Panc1 (cell line): ENCODE measurements around the gene CALML4. TPM values are rescaled to one million over a fixed set of nuclear protein-coding genes. Genes with fewer than 3 reads are reported as not detected.

Experiments
- ATAC-seq: fragments of 200-7000 bp; cut with Tn5 transposase; 2 replicates; pipeline ENCODE4 v1.9.1; 2020; ENCODE audit warnings: mild to moderate bottlenecking, moderate library complexity
- BruUV-seq: library from RNA; stranded (reverse); fragments of 400-500 nt; replicated peaks from 2 replicates; lab custom pipeline; 2021; lab: Mats Ljungman, UMichigan
- CTCF ChIA-PET: fragments of 300-600 bp; sonication (Branson Sonifier 250); formaldehyde crosslinking; loops from one replicate; lab custom pipeline; 2022; ENCODE audit warnings: antibody characterized with exemption; lab: Charles Lee
- POLR2A ChIA-PET: fragments of 300-600 bp; sonication (Branson Sonifier 250); formaldehyde crosslinking; loops from one replicate; lab custom pipeline; 2022; ENCODE audit warnings: antibody characterized with exemption; lab: Charles Lee
- DNase-seq: peaks from one replicate; pipeline ENCODE4 v3.0.0-alpha.2; 2010; ENCODE audit warnings: low read depth, low spot score
- H3K27ac ChIP-seq: 2 replicates; pipeline ENCODE4 v1.5.1; 2011; ENCODE audit warnings: mild to moderate bottlenecking, low read length, inconsistent platforms
- H3K27me3 ChIP-seq: fragments of 200-500 bp; sonication (Bioruptor generic); 2 replicates; pipeline ENCODE4 v1.6.0; 2014; ENCODE audit warnings: low read length, inconsistent platforms; ENCODE audit not compliant: control insufficient read depth, insufficient read depth
- H3K36me3 ChIP-seq: fragments of 200-500 bp; sonication (Bioruptor generic); 2 replicates; pipeline ENCODE4 v1.5.1; 2014; ENCODE audit warnings: inconsistent platforms, mild to moderate bottlenecking, low read length, moderate library complexity; ENCODE audit not compliant: control insufficient read depth, insufficient read depth
- H3K4me1 ChIP-seq: 2 replicates; pipeline ENCODE4 v1.5.1; 2011; ENCODE audit warnings: inconsistent platforms, mild to moderate bottlenecking, low read length, moderate library complexity; ENCODE audit not compliant: control insufficient read depth, insufficient read depth
- H3K4me3 ChIP-seq, 2 experiments: 2 replicates each; pipeline ENCODE4 v1.5.1; 2011 to 2012; ENCODE audit warnings: low read depth in 2 of 2, low read length in 2 of 2, mild to moderate bottlenecking in 2 of 2, inconsistent platforms in 1 of 2, moderate library complexity in 1 of 2
- H3K9me3 ChIP-seq: fragments of 200-500 bp; sonication (Bioruptor generic); 2 replicates; pipeline ENCODE4 v1.5.1; 2014; ENCODE audit warnings: low read depth, mild to moderate bottlenecking, inconsistent platforms, low read length, moderate library complexity; ENCODE audit not compliant: control insufficient read depth, insufficient read depth
- POLR2AphosphoS5 ChIP-seq: IDR thresholded peaks from 2 replicates; pipeline ENCODE4 v1.6.1; 2012; ENCODE audit warnings: mild to moderate bottlenecking, low read depth, low read length, moderate library complexity
- SIN3A ChIP-seq: IDR thresholded peaks from 2 replicates; pipeline ENCODE4 v1.6.1; 2012; ENCODE audit warnings: low read depth, mild to moderate bottlenecking, low read length, moderate library complexity, borderline replicate concordance; ENCODE audit not compliant: insufficient read depth
- TCF7L2 ChIP-seq: IDR thresholded peaks from 2 replicates; pipeline ENCODE4 v1.6.1; 2011; ENCODE audit warnings: mild to moderate bottlenecking, low read depth, low read length, inconsistent platforms
- in situ Hi-C: cut with HindIII; loops from 2 replicates; pipeline ENCODE4 v1.10.0; 2016; ENCODE audit warnings: low sequenced_read_pairs, low pct_unique_long_range_greater_than_20kb
- intact Hi-C: fragments of 100-400 bp; cut with micrococcal nuclease; formaldehyde crosslinking; loops from one replicate; pipeline ENCODE4 v1.10.0; 2022; ENCODE audit not compliant: unreplicated experiment
- total RNA-seq: library from RNA; stranded (reverse); gene quantifications from one replicate; pipeline ENCODE4 v1.2.1, GENCODE V29; 2021; ENCODE audit not compliant: unreplicated experiment
- TF ChIP-seq, protein P1 (sequence below), 2 experiments: IDR thresholded peaks; 2 replicates each; pipeline ENCODE4 v1.6.1; 2011 to 2012; ENCODE audit warnings: low read depth in 2 of 2, control low read depth in 1 of 2, low read length in 1 of 2, mild to moderate bottlenecking in 1 of 2, moderate library complexity in 1 of 2; ENCODE audit not compliant: insufficient read depth in 1 of 2

CALML4 gene
- total RNA-seq, 1 experiment from 2014 or later: 5.4 TPM

DNA sequence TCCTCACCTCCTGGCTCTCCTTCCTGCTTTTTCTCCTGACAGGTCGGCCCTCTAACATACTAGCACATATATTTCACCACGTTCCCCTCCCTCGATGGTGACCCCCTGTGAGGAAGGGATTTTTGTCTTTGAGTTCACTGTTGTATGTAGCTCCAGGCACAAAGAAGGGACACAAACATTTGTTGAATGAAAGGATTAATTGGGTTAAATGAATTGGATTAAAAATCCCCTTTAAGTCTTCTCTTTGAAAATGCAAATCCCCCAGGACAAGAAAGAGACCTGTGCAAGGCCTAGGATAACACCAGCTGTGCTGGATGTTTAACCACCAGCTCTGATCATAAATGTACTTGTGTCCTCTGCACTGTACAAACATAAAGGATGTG is 3.3 kb downstream of the CALML4 start:
- DNase-seq (no peak), ATAC-seq (no peak)
- no peak overlapping the region; the same call in 1 of the 2 replicates for H3K27ac ChIP-seq
- no peaks in the 10 kb centered on the region for H3K27me3 ChIP-seq
- H3K36me3 ChIP-seq: no peaks in the 10 kb centered on the region
- intact Hi-C loops: no loop called here
- H3K4me3 ChIP-seq: no peak overlapping the region
- H3K9me3 ChIP-seq: no peaks in the 10 kb centered on the region
- BruUV-seq: no TSS peak
- peaks cover 14% of the 10 kb centered on the region for H3K4me1 ChIP-seq
- ChIA-PET POLR2A (no interaction called here), CTCF (no interaction called here)
- TF ChIP-seq TCF7L2: no peak
- no peak for TF ChIP-seq POLR2AphosphoS5
- TF ChIP-seq, protein P1, sequence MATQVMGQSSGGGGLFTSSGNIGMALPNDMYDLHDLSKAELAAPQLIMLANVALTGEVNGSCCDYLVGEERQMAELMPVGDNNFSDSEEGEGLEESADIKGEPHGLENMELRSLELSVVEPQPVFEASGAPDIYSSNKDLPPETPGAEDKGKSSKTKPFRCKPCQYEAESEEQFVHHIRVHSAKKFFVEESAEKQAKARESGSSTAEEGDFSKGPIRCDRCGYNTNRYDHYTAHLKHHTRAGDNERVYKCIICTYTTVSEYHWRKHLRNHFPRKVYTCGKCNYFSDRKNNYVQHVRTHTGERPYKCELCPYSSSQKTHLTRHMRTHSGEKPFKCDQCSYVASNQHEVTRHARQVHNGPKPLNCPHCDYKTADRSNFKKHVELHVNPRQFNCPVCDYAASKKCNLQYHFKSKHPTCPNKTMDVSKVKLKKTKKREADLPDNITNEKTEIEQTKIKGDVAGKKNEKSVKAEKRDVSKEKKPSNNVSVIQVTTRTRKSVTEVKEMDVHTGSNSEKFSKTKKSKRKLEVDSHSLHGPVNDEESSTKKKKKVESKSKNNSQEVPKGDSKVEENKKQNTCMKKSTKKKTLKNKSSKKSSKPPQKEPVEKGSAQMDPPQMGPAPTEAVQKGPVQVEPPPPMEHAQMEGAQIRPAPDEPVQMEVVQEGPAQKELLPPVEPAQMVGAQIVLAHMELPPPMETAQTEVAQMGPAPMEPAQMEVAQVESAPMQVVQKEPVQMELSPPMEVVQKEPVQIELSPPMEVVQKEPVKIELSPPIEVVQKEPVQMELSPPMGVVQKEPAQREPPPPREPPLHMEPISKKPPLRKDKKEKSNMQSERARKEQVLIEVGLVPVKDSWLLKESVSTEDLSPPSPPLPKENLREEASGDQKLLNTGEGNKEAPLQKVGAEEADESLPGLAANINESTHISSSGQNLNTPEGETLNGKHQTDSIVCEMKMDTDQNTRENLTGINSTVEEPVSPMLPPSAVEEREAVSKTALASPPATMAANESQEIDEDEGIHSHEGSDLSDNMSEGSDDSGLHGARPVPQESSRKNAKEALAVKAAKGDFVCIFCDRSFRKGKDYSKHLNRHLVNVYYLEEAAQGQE (IDR thresholded peaks at IDR 0.05; ENCODE audit: insufficient read depth in 1 of 2, low read depth in 2 of 2, low read length in 1 of 2): no peak
- TF ChIP-seq SIN3A: no peak
- in situ Hi-C loops: no loop called here

DNA sequence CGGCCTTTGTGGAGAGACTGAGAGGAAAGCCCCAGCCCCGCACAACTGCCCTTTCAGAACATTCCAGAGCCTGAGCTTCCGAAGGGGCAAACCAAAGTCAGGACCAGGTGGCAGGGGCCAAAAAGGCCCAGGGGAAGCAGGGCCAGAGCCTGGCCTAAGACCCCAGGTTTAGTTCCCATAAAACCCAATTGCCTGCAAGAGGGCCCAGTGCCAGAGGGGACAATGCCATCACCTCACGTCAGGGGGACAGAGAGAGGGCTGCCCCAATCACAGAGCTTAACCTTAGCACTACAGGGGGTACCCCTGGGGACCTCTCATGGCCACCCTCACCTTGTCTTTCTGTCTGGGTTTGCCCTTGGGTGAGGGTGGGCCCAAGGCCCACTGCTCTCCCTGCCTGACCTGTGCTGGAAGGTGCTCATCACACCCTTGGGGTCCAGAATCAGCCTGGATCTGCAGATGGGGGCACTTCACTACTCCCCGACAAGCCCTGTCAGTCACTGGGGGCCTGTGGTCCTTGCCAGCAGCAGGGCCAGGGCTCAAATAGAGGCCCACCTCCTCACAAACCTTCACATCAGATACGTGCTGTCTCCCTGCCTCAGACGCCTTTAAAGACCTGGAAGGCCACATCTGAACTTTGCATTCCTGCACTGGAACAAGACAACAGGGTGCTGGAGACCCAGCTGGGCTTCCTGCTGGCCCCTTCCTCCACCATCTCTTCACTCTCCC is 3.8 kb downstream of the CALML4 start:
- Histone ChIP-seq H3K4me1 (peaks cover 14% of the 10 kb centered on the region), H3K27me3 (no peaks in the 10 kb centered on the region), H3K4me3 (no peak overlapping the region), H3K9me3 (no peaks in the 10 kb centered on the region), H3K27ac (no peak overlapping the region; the same call in 1 of the 2 replicates), H3K36me3 (no peaks in the 10 kb centered on the region)
- in situ Hi-C loops: no loop called here
- DNase-seq (no peak), ATAC-seq (no peak)
- ChIA-PET CTCF (no interaction called here), POLR2A (no interaction called here)
- TF ChIP-seq SIN3A (no peak), POLR2AphosphoS5 (0 out of 2 replicates have a peak, but pooled peaks have one; percentile 17)
- intact Hi-C loops: no loop called here
- no TSS peak for BruUV-seq

GRCh38 chr15:68200016-68200861 is 4.9 kb downstream of the CALML4 start:
- ChIA-PET CTCF (no interaction called here), POLR2A (no interaction called here)
- Histone ChIP-seq H3K27ac (no peak overlapping the region), H3K27me3 (no peaks in the 10 kb centered on the region), H3K4me3 (no peak overlapping the region), H3K9me3 (no peaks in the 10 kb centered on the region), H3K4me1 (peaks cover 10% of the 10 kb centered on the region), H3K36me3 (no peaks in the 10 kb centered on the region)
- ATAC-seq (peak; percentile 13; the same call in 1 of the 2 replicates), DNase-seq (no peak)
- no TSS peak for BruUV-seq
- intact Hi-C loops: no loop called here
- TF ChIP-seq POLR2AphosphoS5 (peak; percentile 50; the same call in 1 of the 2 replicates), SIN3A (no peak)
- in situ Hi-C loops: no loop called here
